CD4-positive, alpha-beta T cell treated with Interleukin-15 for 1 hour (primary cell): ENCODE data around the gene CHST8.
"Not testable (repeated sequence)": the region's sequence is repeated elsewhere in the genome, so short reads cannot be mapped to it uniquely, and the experiment has no call there.

Experiments
- DNase-seq: peaks from one replicate; pipeline ENCODE4 v3.0.0-alpha.2; 2020

The CHST8 gene

DNA sequence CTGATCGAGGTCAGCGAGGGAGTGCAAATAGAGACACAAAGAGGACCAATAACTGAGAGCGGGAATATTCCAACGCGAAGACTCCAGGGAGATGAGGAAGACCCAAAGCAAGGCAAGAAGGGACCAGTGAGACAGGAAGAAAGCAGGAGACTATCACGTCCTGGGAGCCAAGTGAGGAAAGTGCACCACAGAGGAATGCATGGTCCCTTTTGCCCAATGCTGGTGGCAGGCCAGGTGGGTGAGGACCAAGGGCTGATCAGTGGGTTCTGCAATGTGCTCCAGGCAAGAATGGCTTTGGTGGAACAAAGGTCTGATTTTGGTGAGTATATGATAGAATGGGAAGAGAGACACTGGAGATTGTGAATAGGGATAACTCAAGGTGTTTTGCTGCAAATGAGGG lies 25.4 kb downstream of the CHST8 start:
- DNase-seq, result no peak

DNA sequence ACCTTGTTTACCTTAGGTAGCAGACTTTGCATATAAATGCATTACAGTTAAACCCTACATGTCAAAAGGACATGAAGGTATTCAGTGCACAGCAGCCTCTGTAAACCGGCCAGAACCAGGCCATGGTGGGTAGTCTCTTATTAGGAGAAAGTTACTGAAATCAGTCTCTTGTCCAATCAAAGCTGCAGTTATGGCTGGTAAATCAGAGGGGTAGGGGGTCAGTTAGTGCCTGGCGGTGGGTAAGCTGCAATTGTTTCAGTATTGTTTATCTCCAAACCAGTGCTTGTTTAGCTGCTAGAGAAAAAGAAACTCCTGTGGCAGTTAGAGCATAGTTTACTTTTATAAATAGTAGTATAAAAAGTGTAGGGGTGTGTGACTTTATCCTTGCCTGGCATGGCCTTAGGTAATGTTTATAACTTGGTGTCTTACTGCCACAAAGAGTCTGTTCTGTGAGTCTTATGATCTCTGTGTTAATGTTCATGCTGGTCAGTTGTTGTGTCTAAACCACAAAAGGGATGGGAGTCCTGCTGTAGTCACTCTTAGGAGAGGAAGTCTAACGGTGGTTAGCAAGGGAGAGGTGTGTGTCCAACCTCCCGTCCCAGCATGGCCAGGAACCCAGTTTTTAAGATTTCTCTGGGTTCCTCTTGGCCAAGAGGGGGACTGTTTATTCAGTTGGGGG lies 28.0 kb downstream of the CHST8 start:
- DNase-seq, result no peak

DNA sequence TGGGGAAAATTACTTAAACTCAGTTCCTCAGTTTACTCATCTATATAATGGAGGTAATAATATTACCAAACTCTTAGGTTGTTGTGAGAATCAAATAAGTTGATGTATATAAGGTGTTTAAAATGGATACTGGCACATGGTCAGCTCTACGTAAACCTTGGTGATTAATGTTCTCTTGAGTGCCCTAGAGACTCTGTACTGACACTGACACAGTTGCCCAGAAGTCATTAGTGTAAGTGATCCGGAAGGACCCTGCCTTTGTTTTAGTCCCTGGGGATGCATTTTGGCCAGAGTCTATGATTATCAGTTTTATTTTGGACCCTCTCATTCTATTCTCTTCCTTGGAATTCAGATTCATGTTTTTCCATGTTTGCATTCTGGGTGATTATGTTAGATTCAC lies 31.9 kb downstream of the CHST8 start:
- no peak for DNase-seq

- DNase-seq, result no peak
Measured at GRCh38 chr19:33654840-33655508, 33.2 kb downstream of the CHST8 start.

DNA sequence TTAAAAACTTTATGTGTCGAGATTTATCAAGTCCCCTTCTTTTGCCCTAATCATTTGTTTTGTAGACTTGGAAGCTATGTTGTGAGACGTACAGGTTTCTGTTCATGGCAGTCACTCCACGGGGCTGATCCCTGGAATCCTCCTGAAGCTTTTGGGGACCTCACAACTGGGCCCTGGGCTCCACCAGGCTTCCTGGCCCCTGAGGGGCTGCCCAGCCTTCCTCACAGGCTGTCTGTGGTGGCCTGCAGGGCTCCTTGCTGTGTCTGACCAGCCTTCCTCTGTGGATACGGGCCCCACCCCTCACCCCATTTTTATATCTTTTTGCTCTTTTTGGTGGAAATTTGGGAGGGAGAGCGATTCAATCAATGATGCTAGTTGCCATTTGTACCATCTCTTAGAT lies 38.1 kb downstream of the CHST8 start:
- DNase-seq, result no peak

- no peak for DNase-seq
Measured at GRCh38 chr19:33660410-33661124, 38.8 kb downstream of the CHST8 start.

- no peak for DNase-seq
Measured at GRCh38 chr19:33661336-33661735, 39.6 kb downstream of the CHST8 start.

DNA sequence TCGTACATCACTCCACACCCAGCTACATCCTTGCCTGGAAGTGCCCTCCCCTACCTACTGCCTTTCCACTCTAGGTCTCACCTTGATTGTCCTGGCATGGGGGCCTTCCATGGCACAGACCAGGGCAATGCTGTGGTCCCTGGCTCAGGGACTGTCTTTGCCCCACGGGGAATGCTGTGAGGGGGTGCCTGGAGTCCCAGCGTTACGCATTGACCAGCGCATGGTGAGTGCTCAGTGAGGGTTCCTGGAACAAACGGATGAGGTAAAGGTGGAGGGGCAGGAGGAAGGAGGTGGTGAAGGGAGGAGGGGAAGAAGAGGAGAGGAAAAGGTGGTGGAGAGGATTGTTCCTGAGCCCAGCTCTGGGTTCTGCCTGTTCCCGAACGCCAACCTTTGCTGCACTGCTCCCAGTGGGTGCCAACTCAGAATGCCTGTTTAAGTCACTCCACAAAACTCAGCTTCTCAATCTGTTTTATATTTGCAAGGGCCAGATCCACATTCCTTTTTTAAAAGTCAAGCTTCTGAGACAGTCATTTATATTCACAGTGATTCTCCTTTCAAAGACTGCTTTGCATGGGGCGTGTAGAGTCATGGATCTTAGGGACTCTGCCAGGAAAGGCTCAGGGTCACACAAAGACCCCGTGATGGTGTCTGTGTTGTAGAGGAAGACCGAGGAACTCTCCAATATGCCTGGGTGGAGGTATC lies 40.8 kb downstream of the CHST8 start:
- no peak for DNase-seq

DNA sequence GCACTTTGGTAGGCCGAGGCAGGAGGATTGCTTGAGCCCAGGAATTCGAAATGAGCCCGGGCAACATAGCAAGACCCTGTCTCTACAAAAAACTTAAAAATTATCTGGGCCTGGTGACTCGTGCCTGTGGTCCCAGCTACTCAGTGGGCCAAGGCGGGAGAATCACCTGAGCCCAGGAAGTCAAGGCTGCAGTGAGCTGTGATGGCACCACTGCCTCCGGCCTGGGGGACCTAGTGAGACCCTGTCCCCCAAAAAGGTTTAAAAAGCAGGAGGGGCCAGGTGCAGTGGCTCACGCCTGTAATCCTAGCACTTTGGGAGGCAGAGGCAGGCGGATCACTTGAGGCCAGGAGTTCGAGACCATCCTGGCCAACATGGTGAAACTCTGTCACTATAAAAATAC lies 41.6 kb downstream of the CHST8 start:
- not testable (repeated sequence) for DNase-seq

- DNase-seq, result no peak
Measured at GRCh38 chr19:33664744-33665143, 43.0 kb downstream of the CHST8 start.

DNA sequence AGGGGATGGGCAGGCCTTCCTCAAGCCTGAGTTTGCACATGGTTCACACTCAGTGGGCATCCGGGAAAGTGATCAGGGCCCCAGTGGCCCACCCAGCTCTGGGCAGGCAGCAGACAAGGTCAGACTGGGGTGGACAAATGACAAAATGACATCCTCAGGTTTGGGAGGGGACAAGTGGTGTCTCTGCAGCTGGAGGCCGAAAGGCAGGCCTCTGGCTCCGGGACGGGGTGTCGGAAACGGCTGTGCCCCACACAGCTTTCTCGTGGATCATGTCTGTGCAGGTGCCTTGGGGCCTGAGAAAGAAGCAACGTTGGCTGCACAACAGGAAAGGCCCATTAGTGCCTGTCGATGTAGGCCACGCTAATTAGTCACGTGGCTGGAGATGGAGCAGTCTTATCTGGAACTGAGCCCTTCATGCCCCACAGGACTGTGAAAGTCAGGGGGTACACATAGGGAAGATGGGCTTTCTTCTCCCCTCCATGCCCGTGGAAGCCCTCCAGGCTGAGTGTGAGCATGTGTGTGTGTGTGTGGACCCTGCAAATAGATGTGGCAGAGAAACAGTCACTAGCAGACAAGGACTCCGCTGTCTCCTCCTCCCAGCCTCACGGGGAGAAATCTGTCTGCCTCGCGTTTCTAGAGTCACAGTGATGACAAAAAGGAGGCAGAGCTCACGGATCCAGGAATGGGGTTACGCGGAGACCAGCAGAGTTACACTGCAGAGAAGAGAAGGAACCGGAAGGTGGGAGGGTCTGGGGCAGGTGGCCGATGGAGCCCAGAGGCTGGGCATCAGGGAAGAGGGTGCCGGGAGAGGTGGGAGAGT lies 44.2 kb downstream of the CHST8 start:
- no peak for DNase-seq

- no peak for DNase-seq
Measured at GRCh38 chr19:33667141-33667650, 45.4 kb downstream of the CHST8 start.

DNA sequence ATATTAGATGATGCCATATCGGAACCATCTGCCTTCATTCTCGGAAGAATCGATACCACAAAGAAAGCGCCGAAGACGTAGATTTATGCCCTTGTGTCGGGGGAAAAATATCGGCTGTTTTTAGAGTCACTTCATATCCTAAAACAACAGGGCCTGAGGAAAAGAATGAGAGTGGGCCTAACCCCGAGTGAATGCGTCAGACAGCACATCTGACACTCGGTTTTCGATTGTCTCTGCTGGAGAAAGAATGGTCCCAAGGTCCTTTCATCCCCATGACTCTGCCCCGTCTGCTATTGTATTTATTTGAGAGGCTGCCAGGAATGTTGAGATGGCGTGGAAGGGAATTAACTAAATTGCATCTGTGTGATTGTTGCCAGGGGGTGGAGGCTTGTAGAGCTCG lies 46.1 kb downstream of the CHST8 start:
- DNase-seq, result no peak

GRCh38 chr19:33668968-33669367 lies 47.2 kb downstream of the CHST8 start:
- no peak for DNase-seq

GRCh38 chr19:33669376-33669775 lies 47.6 kb downstream of the CHST8 start:
- no peak for DNase-seq

- no peak for DNase-seq
Measured at GRCh38 chr19:33670398-33670797, 48.6 kb downstream of the CHST8 start.

DNA sequence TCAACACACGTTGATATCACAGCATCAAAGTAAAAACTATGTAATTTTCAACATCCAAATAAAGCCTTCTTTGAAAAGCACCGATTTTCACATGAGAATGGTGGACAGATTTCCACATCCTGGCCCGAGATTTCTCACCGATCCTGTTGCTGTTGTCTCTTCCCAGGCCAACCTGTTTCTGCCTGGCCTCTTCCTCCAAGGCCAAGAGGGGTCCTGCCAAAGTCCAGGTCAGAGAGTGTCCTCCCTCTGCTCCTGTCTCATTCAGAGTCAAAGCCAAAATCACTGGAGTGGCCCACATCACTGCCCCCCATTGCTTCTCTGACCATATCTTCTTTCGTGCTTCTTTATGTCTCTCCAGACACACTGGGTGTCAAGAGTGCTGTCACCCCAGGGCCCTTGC lies 49.5 kb downstream of the CHST8 start:
- DNase-seq, result no peak

- no peak for DNase-seq
Measured at GRCh38 chr19:33673258-33673875, 51.6 kb downstream of the CHST8 start.

DNA sequence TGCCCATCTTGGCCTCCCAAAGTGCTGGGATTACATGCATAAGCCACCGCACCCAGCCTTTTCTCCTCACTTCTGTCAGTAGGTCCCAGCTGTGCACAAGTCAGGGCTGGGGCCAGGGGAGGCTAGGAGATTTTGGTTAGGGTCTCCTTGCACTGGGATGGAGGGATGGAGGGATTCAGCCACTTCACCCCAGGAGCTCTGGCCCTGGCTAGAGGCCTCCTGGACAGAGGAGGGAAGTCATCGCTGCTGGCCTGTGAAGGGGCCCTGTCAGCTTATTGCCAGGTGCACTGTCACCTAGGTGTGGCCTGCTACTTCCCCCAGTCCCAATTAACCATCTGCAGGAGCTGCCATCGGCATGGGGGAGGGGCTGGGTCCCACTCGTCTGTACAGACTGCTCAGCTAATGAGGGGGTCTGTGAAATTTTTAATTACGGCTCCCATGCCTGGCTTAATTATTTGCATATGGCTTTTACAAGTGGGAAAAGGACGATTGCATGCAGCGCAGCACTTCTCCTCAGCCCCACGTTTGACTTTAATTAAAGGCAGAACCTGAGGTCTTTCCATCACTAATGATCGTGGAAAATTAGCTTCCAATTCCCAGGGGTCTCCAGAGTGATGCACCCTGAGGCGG lies 52.4 kb downstream of the CHST8 start:
- no peak for DNase-seq

DNA sequence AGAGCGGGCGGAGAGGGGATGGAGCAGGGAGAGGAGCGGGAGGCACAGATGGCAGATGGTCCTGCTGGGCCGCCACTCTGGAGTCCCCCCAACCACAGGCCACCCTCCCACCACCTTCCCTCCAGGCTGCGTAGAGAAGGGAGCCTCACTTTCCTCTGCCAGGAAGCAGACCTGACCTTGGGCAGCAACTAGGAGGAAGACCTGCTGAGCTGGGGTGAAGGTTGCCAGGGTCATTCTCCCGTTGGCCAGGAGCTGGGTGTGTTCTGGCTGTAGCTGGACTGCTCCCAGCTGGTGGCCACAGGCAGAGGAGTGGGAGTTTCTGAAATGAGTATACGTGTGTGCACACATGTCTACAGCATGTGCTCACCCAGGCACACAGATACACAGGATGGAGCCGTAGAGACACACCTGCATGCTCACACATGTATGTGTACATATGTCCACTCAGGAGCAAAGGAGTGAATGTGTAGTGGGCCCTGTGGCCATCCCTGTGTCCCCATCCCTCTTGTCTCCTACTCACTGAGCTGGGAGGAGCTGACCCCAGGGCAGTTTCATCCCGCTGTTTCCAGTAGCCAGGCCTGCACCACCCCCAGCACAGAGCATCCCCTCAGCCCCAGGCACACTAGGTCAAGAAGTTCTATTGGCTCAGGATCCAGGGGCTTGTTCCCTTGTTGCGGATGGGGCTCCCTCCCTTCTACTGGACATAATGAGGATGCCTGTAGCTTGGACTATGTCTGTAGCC lies 53.0 kb downstream of the CHST8 start:
- no peak for DNase-seq
